Smooth muscle cell (in vitro differentiated cells): ENCODE data around the gene ARHGAP45. TPM values are rescaled to one million over a fixed set of nuclear protein-coding genes. Genes with fewer than 3 reads are reported as not detected.

ENCODE experiments used
- DNase-seq: peaks from one replicate; lab custom pipeline; 2025; ENCODE audit not compliant: unreplicated experiment; lab: John Stamatoyannopoulos, UW
- H2AFZ ChIP-seq: fragments of 200-600 bp; sonication (generic); 2 replicates; pipeline ENCODE4 v1.6.0; 2016; ENCODE audit warnings: antibody characterized with exemption, low read depth, mild to moderate bottlenecking
- H3F3A ChIP-seq: fragments of 200-600 bp; sonication (generic); 2 replicates; pipeline ENCODE4 v1.6.0; 2017; ENCODE audit warnings: antibody characterized with exemption, low read depth
- H3K27ac ChIP-seq: fragments of 200-600 bp; sonication (generic); 2 replicates; pipeline ENCODE4 v1.5.1; 2016; ENCODE audit warnings: low read depth, mild to moderate bottlenecking
- H3K27me3 ChIP-seq: fragments of 200-600 bp; sonication (generic); 2 replicates; pipeline ENCODE4 v1.6.1; 2016; ENCODE audit warnings: low read depth, mild to moderate bottlenecking
- H3K36me3 ChIP-seq: fragments of 200-600 bp; sonication (generic); 2 replicates; pipeline ENCODE4 v1.5.1; 2016; ENCODE audit warnings: low read depth
- H3K4me1 ChIP-seq: fragments of 200-600 bp; sonication (generic); 2 replicates; pipeline ENCODE4 v1.5.1; 2016; ENCODE audit warnings: low read depth
- H3K4me2 ChIP-seq: fragments of 200-600 bp; sonication (generic); 2 replicates; pipeline ENCODE4 v1.6.0; 2016; ENCODE audit warnings: mild to moderate bottlenecking
- H3K4me3 ChIP-seq: fragments of 200-600 bp; sonication (generic); 2 replicates; pipeline ENCODE4 v1.5.1; 2016; ENCODE audit warnings: mild to moderate bottlenecking
- H3K79me2 ChIP-seq: fragments of 200-600 bp; sonication (generic); 2 replicates; pipeline ENCODE4 v1.6.0; 2016; ENCODE audit warnings: low read depth, mild to moderate bottlenecking
- H3K9ac ChIP-seq: fragments of 200-600 bp; sonication (generic); 2 replicates; pipeline ENCODE4 v1.6.0; 2016; ENCODE audit warnings: low read depth
- H3K9me3 ChIP-seq: fragments of 200-600 bp; sonication (generic); replicated peaks from 2 replicates; pipeline ENCODE4 v1.5.1; 2016; ENCODE audit warnings: low read depth
- H4K20me1 ChIP-seq: fragments of 200-600 bp; sonication (generic); 2 replicates; pipeline ENCODE4 v1.6.0; 2016; ENCODE audit warnings: low read depth
- CTCF ChIP-seq: fragments of 200-600 bp; sonication (generic); IDR thresholded peaks from 2 replicates; pipeline ENCODE4 v1.5.1; 2017; ENCODE audit warnings: borderline replicate concordance, mild to moderate bottlenecking, antibody characterized with exemption; ENCODE audit not compliant: insufficient read depth, poor library complexity, severe bottlenecking
- WGBS: methylation state at CpG from one replicate; pipeline ENCODE4 v1.1.7; 2016; ENCODE audit warnings: low lambda C conversion rate; 5-methylcytosine and 5-hydroxymethylcytosine counted together
- polyA plus RNA-seq: library from polyadenylated mRNA; unstranded; fragments of >200 nt; fragmentation: Nextera tagmentation; extraction: Ambion mirVana; gene quantifications from 2 replicates; pipeline ENCODE4 v1.2.1, GENCODE V29; 2016
- total RNA-seq: library from RNA; depleted of rRNA; stranded (reverse); fragments of >200 nt; gene quantifications from 2 replicates; pipeline ENCODE4 v1.2.3, GENCODE V29; 2014

The ARHGAP45 gene
- total and polyA plus RNA-seq, 2 experiments from 2014 or later, result 4.4 to 8.0 TPM

GRCh38 chr19:1117654-1118053 lies 50.7 kb downstream of the ARHGAP45 start:
- Histone ChIP-seq H3K4me2 (no peak overlapping the region), H3K79me2 (peaks cover 9% of the 10 kb centered on the region), H3F3A (peaks cover 10% of the 10 kb centered on the region), H3K4me3 (no peak overlapping the region), H3K36me3 (no peaks in the 10 kb centered on the region), H4K20me1 (peaks cover 10% of the 10 kb centered on the region), H3K4me1 (no peaks in the 10 kb centered on the region), H2AFZ (no peak overlapping the region), H3K27me3 (no peaks in the 10 kb centered on the region), H3K27ac (no peak overlapping the region), H3K9me3 (no peaks in the 10 kb centered on the region), H3K9ac (no peak overlapping the region)
- WGBS, result 98% methylated on average over 16 of the region's 16 CpGs
- no peak for DNase-seq
- no peak for TF ChIP-seq CTCF

GRCh38 chr19:1118999-1119398 lies 52.0 kb downstream of the ARHGAP45 start:
- H3K27me3 ChIP-seq, result no peaks in the 10 kb centered on the region
- H3K4me1 ChIP-seq, result no peaks in the 10 kb centered on the region
- H3K4me2 ChIP-seq, result no peak overlapping the region
- H3K9me3 ChIP-seq, result no peaks in the 10 kb centered on the region
- DNase-seq, result no peak
- no peak overlapping the region for H3K9ac ChIP-seq
- H3K36me3 ChIP-seq, result no peaks in the 10 kb centered on the region
- peaks cover 6% of the 10 kb centered on the region for H3F3A ChIP-seq
- whole genome bisulfite sequencing, result 98% methylated on average over 31 of the region's 34 CpGs
- H3K4me3 ChIP-seq, result no peak overlapping the region
- peaks cover 9% of the 10 kb centered on the region for H3K79me2 ChIP-seq
- H4K20me1 ChIP-seq, result peaks cover 24% of the 10 kb centered on the region
- H3K27ac ChIP-seq, result no peak overlapping the region
- no peak overlapping the region for H2AFZ ChIP-seq
- no peak for TF ChIP-seq CTCF

GRCh38 chr19:1119475-1120217 lies 52.7 kb downstream of the ARHGAP45 start:
- peaks cover 4% of the 10 kb centered on the region for H3F3A ChIP-seq
- DNase-seq, result no peak
- H3K4me3 ChIP-seq, result no peak overlapping the region
- H3K79me2 ChIP-seq, result peaks cover 9% of the 10 kb centered on the region
- H2AFZ ChIP-seq, result no peak overlapping the region
- no peaks in the 10 kb centered on the region for H3K36me3 ChIP-seq
- no peak for TF ChIP-seq CTCF
- no peak overlapping the region for H3K4me2 ChIP-seq
- H3K4me1 ChIP-seq, result no peaks in the 10 kb centered on the region
- WGBS, result 94% methylated on average over 50 of the region's 50 CpGs
- H3K27me3 ChIP-seq, result no peaks in the 10 kb centered on the region
- no peak overlapping the region for H3K9ac ChIP-seq
- no peaks in the 10 kb centered on the region for H3K9me3 ChIP-seq
- H3K27ac ChIP-seq, result no peak overlapping the region
- peaks cover 30% of the 10 kb centered on the region for H4K20me1 ChIP-seq

GRCh38 chr19:1121395-1121794 lies 54.4 kb downstream of the ARHGAP45 start:
- no peak for TF ChIP-seq CTCF
- DNase-seq, result no peak
- Histone ChIP-seq H3K27ac (no peak overlapping the region), H3F3A (no peaks in the 10 kb centered on the region), H3K9ac (no peak overlapping the region), H3K79me2 (peaks cover 24% of the 10 kb centered on the region), H3K4me2 (no peak overlapping the region), H3K9me3 (no peaks in the 10 kb centered on the region), H3K27me3 (no peaks in the 10 kb centered on the region), H3K36me3 (no peaks in the 10 kb centered on the region), H2AFZ (no peak overlapping the region), H4K20me1 (peaks cover 46% of the 10 kb centered on the region), H3K4me1 (no peaks in the 10 kb centered on the region), H3K4me3 (no peak overlapping the region)
- 98% methylated on average over 10 of the region's 10 CpGs for WGBS
